Measurements from ENCODE around the gene FGF7. TPM values are rescaled to one million over a fixed set of nuclear protein-coding genes. Genes with fewer than 3 reads are reported as not detected.

FGF7 gene
- total RNA-seq, 1 experiment from 2014 or later: 0.15 TPM

- no peaks in the 10 kb centered on the region for H3K36me3 Mint-ChIP-seq
- ATAC-seq: no peak
- CTCF ChIA-PET: interaction anchor here (1.6 kb wide), 1 partner anchor 30 kb away, joined by 4 read pairs; no protein-coding TSS in a partner anchor
- no peaks in the 10 kb centered on the region; the same call in 1 of the 2 replicates for H3K27me3 Mint-ChIP-seq (ENCODE audit: low read depth)
- H3K27ac Mint-ChIP-seq: no peak overlapping the region
- POLR2A ChIA-PET: no interaction called here
- TF ChIP-seq ZBTB21 (CRISPR knock-in tag; IDR thresholded peaks at IDR 0.05; ENCODE audit: borderline replicate concordance): no peak
- no peak for TF ChIP-seq ZBTB43 (CRISPR knock-in tag; IDR thresholded peaks at IDR 0.05)
- TF ChIP-seq SMAD3 (CRISPR knock-in tag; IDR thresholded peaks at IDR 0.05; ENCODE audit: borderline replicate concordance): no peak
- TF ChIP-seq ZNF138 (CRISPR knock-in tag; conservative IDR thresholded peaks at IDR 0.05): no peak
- no peak for TF ChIP-seq E2F5 (CRISPR knock-in tag; IDR thresholded peaks at IDR 0.05)
- no peaks in the 10 kb centered on the region for H3K9me3 Mint-ChIP-seq
- H3K4me3 Mint-ChIP-seq: no peak overlapping the region
- no peak for DNase-seq (ENCODE audit: low spot score)
- H3K4me1 Mint-ChIP-seq: peaks cover 14% of the 10 kb centered on the region
These were observed 18.8 kb downstream of the FGF7 start for GRCh38 chr15:49441816-49442215.

- ChIA-PET POLR2A (no interaction called here), CTCF (interaction anchor here (0.7 kb wide), 1 partner anchor 19 kb away, joined by 3 read pairs; no protein-coding TSS in a partner anchor)
- Mint-ChIP-seq H3K36me3 (no peaks in the 10 kb centered on the region), H3K27ac (no peak overlapping the region), H3K9me3 (no peaks in the 10 kb centered on the region), H3K4me3 (no peak overlapping the region), H3K4me1 (no peaks in the 10 kb centered on the region), H3K27me3 (ENCODE audit: low read depth) (no peaks in the 10 kb centered on the region)
- DNase-seq (ENCODE audit: low spot score) (no peak), ATAC-seq (no peak)
- TF ChIP-seq ZNF281 (CRISPR knock-in tag; IDR thresholded peaks at IDR 0.05) (no peak), ZNF425 (CRISPR knock-in tag; conservative IDR thresholded peaks at IDR 0.05) (no peak), HMGA2 (CRISPR knock-in tag; IDR thresholded peaks at IDR 0.05) (no peak), ZNF121 (CRISPR knock-in tag; IDR thresholded peaks at IDR 0.05) (no peak), ARID4B (CRISPR knock-in tag; IDR thresholded peaks at IDR 0.05; ENCODE audit: borderline replicate concordance) (no peak), NR1H2 (CRISPR knock-in tag; IDR thresholded peaks at IDR 0.05) (no peak), ZBTB43 (CRISPR knock-in tag; IDR thresholded peaks at IDR 0.05) (no peak), EMX1 (CRISPR knock-in tag; IDR thresholded peaks at IDR 0.05) (no peak), MYBL2 (CRISPR knock-in tag; IDR thresholded peaks at IDR 0.05) (no peak), IRF2 (CRISPR knock-in tag; IDR thresholded peaks at IDR 0.05; ENCODE audit: borderline replicate concordance, low read depth) (no peak), SMAD3 (CRISPR knock-in tag; IDR thresholded peaks at IDR 0.05; ENCODE audit: borderline replicate concordance) (no peak), IRF1 (CRISPR knock-in tag; IDR thresholded peaks at IDR 0.05) (no peak), ZNF396 (CRISPR knock-in tag; IDR thresholded peaks at IDR 0.05; ENCODE audit: borderline replicate concordance) (no peak)
These were observed 29.6 kb downstream of the FGF7 start for GRCh38 chr15:49452595-49452994.

Measured in WTC11 (cell line).